Loucy (cell line): Measurements from ENCODE around the gene RNF130.

Experiments
- H2AFZ ChIP-seq: fragments of 200-600 bp; sonication (generic); 2 replicates; pipeline ENCODE4 v1.6.0; 2016; ENCODE audit warnings: antibody characterized with exemption, mild to moderate bottlenecking, low read length, moderate library complexity
- H3F3A ChIP-seq: fragments of 200-600 bp; 2 replicates; pipeline ENCODE4 v1.6.0; 2016; ENCODE audit warnings: antibody characterized with exemption, low read depth, mild to moderate bottlenecking
- H3K27me3 ChIP-seq: fragments of 200-600 bp; sonication (generic); 2 replicates; pipeline ENCODE4 v1.6.1; 2014; ENCODE audit warnings: low read length, mild to moderate bottlenecking; ENCODE audit not compliant: insufficient read depth, poor library complexity, severe bottlenecking
- H3K36me3 ChIP-seq: fragments of 200-600 bp; sonication (generic); 2 replicates; pipeline ENCODE4 v1.6.1; 2016; ENCODE audit warnings: low read length; ENCODE audit not compliant: insufficient read depth
- H3K4me1 ChIP-seq: fragments of 200-600 bp; sonication (generic); 2 replicates; pipeline ENCODE4 v1.5.1; 2014; ENCODE audit warnings: low read length, mild to moderate bottlenecking; ENCODE audit not compliant: insufficient read depth, poor library complexity, severe bottlenecking
- H3K4me2 ChIP-seq: fragments of 200-600 bp; sonication (generic); 2 replicates; pipeline ENCODE4 v1.6.0; 2014; ENCODE audit warnings: antibody characterized with exemption, low read length, low read depth, mild to moderate bottlenecking; ENCODE audit not compliant: poor library complexity, severe bottlenecking
- H3K4me3 ChIP-seq: fragments of 200-600 bp; sonication (generic); 2 replicates; pipeline ENCODE4 v1.5.1; 2014; ENCODE audit warnings: low read length, mild to moderate bottlenecking, mixed read lengths; ENCODE audit not compliant: poor library complexity, severe bottlenecking
- H3K79me2 ChIP-seq: fragments of 200-600 bp; sonication (generic); 2 replicates; pipeline ENCODE4 v1.6.1; 2014; ENCODE audit warnings: low read length; ENCODE audit not compliant: insufficient read depth
- H3K9ac ChIP-seq: fragments of 200-600 bp; sonication (generic); 2 replicates; pipeline ENCODE4 v1.6.0; 2014; ENCODE audit warnings: mild to moderate bottlenecking, low read depth, low read length, moderate library complexity; ENCODE audit not compliant: poor library complexity, severe bottlenecking
- H3K9me2 ChIP-seq: fragments of 200-600 bp; sonication (generic); replicated peaks from 2 replicates; pipeline ENCODE4 v1.6.1; 2016; ENCODE audit warnings: low read depth, low read length, mixed read lengths
- H3K9me3 ChIP-seq: fragments of 200-600 bp; sonication (generic); 2 replicates; pipeline ENCODE4 v1.6.1; 2014; ENCODE audit warnings: mild to moderate bottlenecking, antibody characterized with exemption, low read length, low read depth; ENCODE audit not compliant: insufficient read depth
- H4K20me1 ChIP-seq: fragments of 200-600 bp; sonication (generic); 2 replicates; pipeline ENCODE4 v1.6.0; 2014; ENCODE audit warnings: antibody characterized with exemption, low read length, mild to moderate bottlenecking; ENCODE audit not compliant: insufficient read depth, poor library complexity, severe bottlenecking
- CTCF ChIP-seq: fragments of 200-600 bp; sonication (generic); conservative IDR thresholded peaks from 2 replicates; pipeline ENCODE4 v1.5.1; 2014; ENCODE audit warnings: mild to moderate bottlenecking, antibody characterized with exemption, low read length
- EZH2phosphoT487 ChIP-seq: fragments of 200-600 bp; IDR thresholded peaks from 2 replicates; pipeline ENCODE4 v1.6.1; 2018; ENCODE audit warnings: antibody characterized with exemption, mild to moderate bottlenecking, moderate library complexity, borderline replicate concordance

The RNF130 gene

GRCh38 chr5:180098991-180099732 is 27.6 kb upstream of the RNF130 start:
- Histone ChIP-seq H3K9ac (no peak overlapping the region), H3K4me2 (no peak overlapping the region), H2AFZ (no peak overlapping the region)

GRCh38 chr5:180098526-180098925 is 27.0 kb upstream of the RNF130 start:
- H3K4me3 ChIP-seq: no peak overlapping the region
- no peaks in the 10 kb centered on the region for H4K20me1 ChIP-seq
- no peaks in the 10 kb centered on the region for H3K36me3 ChIP-seq
- H3K27me3 ChIP-seq: no peaks in the 10 kb centered on the region
- H3K9me3 ChIP-seq: no peaks in the 10 kb centered on the region
- H2AFZ ChIP-seq: no peak overlapping the region
- no peaks in the 10 kb centered on the region for H3K79me2 ChIP-seq
- no peaks in the 10 kb centered on the region for H3K9me2 ChIP-seq
- no peak for TF ChIP-seq CTCF
- no peak for TF ChIP-seq EZH2phosphoT487
- H3F3A ChIP-seq: no peaks in the 10 kb centered on the region
- H3K9ac ChIP-seq: no peak overlapping the region
- no peak overlapping the region for H3K4me2 ChIP-seq
- H3K4me1 ChIP-seq: no peaks in the 10 kb centered on the region

More at GRCh38 chr5:180098991-180099732, 27.6 kb upstream of the RNF130 start:
- Histone ChIP-seq H3K79me2 (no peaks in the 10 kb centered on the region), H3K36me3 (no peaks in the 10 kb centered on the region), H3K4me3 (no peak overlapping the region), H3K9me3 (no peaks in the 10 kb centered on the region), H3K27me3 (no peaks in the 10 kb centered on the region), H4K20me1 (no peaks in the 10 kb centered on the region), H3K4me1 (no peaks in the 10 kb centered on the region), H3F3A (no peaks in the 10 kb centered on the region), H3K9me2 (no peaks in the 10 kb centered on the region)
- TF ChIP-seq CTCF: no peak
- no peak for TF ChIP-seq EZH2phosphoT487

- Histone ChIP-seq H4K20me1 (no peaks in the 10 kb centered on the region), H3K27me3 (no peaks in the 10 kb centered on the region), H3K4me1 (no peaks in the 10 kb centered on the region), H3K9me2 (no peaks in the 10 kb centered on the region), H3K9ac (no peak overlapping the region), H3K4me3 (no peak overlapping the region), H3K36me3 (no peaks in the 10 kb centered on the region), H3K4me2 (no peak overlapping the region), H3K9me3 (no peaks in the 10 kb centered on the region), H3K79me2 (no peaks in the 10 kb centered on the region), H3F3A (no peaks in the 10 kb centered on the region), H2AFZ (no peak overlapping the region)
- TF ChIP-seq EZH2phosphoT487 (no peak), CTCF (no peak)
These were observed 26.4 kb upstream of the RNF130 start for GRCh38 chr5:180097926-180098325.
